ENCODE measurements around the gene USH1G. TPM values are rescaled to one million over a fixed set of nuclear protein-coding genes. Genes with fewer than 3 reads are reported as not detected.

Gene USH1G
- total and polyA plus RNA-seq, 2 experiments from 2014 or later, result 0.65 to 1.6 TPM

DNA sequence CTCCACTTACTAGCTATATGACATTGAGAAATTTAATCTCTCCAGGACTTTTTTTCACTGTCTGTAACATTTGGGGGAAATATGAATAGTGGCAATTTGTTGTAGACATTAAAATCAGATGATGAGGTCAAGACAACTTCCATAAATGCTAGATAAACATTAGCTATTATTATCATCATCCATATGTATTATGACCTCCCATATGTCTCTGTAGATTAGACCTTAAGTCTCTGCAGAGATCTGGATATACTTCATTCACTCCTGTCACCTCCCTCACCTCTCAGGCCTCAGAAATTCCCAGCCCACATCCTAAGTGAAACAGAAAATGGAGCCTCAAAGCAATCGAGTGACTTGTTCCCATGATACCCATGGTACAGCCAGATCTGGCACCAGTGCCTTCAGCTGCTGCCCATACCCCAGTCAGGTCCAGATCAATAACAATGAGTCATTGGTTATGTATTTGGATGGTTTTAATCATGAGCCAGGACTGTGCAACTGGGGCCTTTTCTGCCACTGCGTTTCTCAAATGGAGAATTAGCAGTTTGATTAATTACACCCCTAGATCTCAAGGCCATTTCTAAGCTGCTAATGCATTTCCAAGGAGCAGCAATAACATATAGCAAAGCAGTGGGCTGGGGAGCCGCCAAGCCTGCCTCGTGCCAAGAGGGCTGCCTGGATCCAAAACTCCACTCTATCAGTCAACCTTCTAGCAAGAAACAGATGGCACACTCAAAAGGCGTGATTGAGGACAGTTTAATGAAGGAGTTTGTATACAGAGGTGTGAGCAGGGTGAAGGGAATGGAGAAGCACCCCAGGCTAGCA is 47.7 kb downstream of the USH1G start:
- Histone ChIP-seq H3K36me3 (replicated peaks; ENCODE audit: insufficient read depth, low read depth) (no peaks in the 10 kb centered on the region), H3K9me3 (ENCODE audit: low read depth) (no peaks in the 10 kb centered on the region), H3K9me2 (replicated peaks; ENCODE audit: insufficient read depth) (no peaks in the 10 kb centered on the region), H3K27me3 (no peaks in the 10 kb centered on the region), H3K4me2 (no peak overlapping the region), H2AFZ (no peak overlapping the region), H3K4me3 (no peak overlapping the region), H4K20me1 (ENCODE audit: insufficient read depth, poor library complexity, severe bottlenecking) (no peaks in the 10 kb centered on the region), H3K79me2 (no peaks in the 10 kb centered on the region), H3K27ac (no peak overlapping the region), H3K4me1 (ENCODE audit: insufficient read depth) (peaks cover 10% of the 10 kb centered on the region)
- 81% methylated on average over 5 of the region's 5 CpGs for WGBS (ENCODE audit: low lambda C conversion rate, missing lambda C conversion rate)
- no peak for TF ChIP-seq EZH2 (IDR thresholded peaks at IDR 0.05; ENCODE audit: borderline replicate concordance)
- TF ChIP-seq, protein P1, sequence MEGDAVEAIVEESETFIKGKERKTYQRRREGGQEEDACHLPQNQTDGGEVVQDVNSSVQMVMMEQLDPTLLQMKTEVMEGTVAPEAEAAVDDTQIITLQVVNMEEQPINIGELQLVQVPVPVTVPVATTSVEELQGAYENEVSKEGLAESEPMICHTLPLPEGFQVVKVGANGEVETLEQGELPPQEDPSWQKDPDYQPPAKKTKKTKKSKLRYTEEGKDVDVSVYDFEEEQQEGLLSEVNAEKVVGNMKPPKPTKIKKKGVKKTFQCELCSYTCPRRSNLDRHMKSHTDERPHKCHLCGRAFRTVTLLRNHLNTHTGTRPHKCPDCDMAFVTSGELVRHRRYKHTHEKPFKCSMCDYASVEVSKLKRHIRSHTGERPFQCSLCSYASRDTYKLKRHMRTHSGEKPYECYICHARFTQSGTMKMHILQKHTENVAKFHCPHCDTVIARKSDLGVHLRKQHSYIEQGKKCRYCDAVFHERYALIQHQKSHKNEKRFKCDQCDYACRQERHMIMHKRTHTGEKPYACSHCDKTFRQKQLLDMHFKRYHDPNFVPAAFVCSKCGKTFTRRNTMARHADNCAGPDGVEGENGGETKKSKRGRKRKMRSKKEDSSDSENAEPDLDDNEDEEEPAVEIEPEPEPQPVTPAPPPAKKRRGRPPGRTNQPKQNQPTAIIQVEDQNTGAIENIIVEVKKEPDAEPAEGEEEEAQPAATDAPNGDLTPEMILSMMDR (IDR thresholded peaks at IDR 0.05; ENCODE audit: poor library complexity), result no peak
- no peak for TF ChIP-seq EZH2phosphoT487 (IDR thresholded peaks at IDR 0.05; ENCODE audit: low read depth, severe bottlenecking, unreplicated experiment)
- no peak for DNase-seq (ENCODE audit: low spot score)

DNA sequence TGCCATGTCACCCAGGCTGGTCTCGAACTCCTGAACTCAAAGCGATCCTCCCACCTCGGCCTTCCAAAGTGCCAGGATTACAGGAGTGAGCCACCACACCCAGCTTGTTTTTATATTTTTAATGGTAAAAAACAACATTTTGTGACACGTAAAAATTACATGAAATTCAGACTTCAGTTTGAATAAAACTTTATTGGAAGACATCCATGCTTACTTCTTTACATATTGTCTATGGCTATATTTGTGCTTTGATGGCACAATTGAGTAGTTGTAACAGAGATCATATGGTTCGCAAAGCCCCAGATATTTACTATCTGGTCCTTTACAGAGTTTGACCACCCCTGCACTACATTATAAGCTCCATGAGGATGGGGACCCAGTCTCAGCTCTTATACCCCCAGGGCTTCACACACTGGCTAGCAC is 48.4 kb downstream of the USH1G start:
- H3K27me3 ChIP-seq, result no peaks in the 10 kb centered on the region
- H3K27ac ChIP-seq, result no peak overlapping the region
- no peaks in the 10 kb centered on the region for H3K9me3 ChIP-seq (ENCODE audit: low read depth)
- H3K4me1 ChIP-seq (ENCODE audit: insufficient read depth), result peaks cover 10% of the 10 kb centered on the region
- no peak overlapping the region for H3K4me2 ChIP-seq
- no peaks in the 10 kb centered on the region for H4K20me1 ChIP-seq (ENCODE audit: insufficient read depth, poor library complexity, severe bottlenecking)
- H3K36me3 ChIP-seq (replicated peaks; ENCODE audit: insufficient read depth, low read depth), result no peaks in the 10 kb centered on the region
- TF ChIP-seq EZH2 (IDR thresholded peaks at IDR 0.05; ENCODE audit: borderline replicate concordance), result no peak
- TF ChIP-seq, protein P1 (IDR thresholded peaks at IDR 0.05; ENCODE audit: poor library complexity), result no peak
- no peak for TF ChIP-seq EZH2phosphoT487 (IDR thresholded peaks at IDR 0.05; ENCODE audit: low read depth, severe bottlenecking, unreplicated experiment)
- H2AFZ ChIP-seq, result no peak overlapping the region
- no peaks in the 10 kb centered on the region for H3K9me2 ChIP-seq (replicated peaks; ENCODE audit: insufficient read depth)
- H3K4me3 ChIP-seq, result no peak overlapping the region
- DNase-seq (ENCODE audit: low spot score), result no peak
- H3K79me2 ChIP-seq, result no peaks in the 10 kb centered on the region
- WGBS (ENCODE audit: low lambda C conversion rate, missing lambda C conversion rate), result 96% methylated on average over 5 of the region's 5 CpGs

DNA sequence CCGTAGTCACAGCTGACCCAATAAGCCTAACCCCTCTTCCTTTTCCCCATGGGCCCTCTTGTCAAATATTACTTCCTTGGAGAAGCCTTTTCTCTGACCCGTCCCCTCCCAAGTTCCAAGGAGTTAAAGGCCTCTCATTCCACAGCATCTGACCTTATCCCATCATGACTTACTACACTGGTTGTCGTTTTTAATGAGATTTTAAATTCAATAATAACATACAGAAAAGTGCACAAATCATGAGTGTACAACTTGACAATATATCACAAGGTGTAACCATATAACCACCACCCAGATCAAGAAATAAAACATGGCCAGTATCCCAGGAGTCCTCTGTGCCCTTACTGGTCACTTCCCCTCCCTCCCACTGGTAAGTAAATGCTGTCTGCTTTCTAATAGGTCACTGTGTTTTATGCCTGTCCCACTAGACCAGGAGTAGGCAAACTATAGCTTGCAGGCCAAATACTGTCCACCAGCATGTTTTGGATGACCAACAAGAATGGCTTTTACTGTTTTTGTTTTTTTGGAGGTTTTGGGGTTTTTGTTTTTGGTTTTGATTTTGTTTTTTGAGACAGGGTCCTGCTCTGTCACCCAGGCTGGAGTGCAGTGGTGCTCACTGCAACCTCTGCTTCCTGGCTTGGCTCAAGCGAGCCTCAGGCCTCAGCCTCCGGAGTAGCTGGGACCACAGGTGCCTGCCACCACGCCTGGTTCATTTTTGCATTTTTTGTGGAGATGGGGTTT is 49.0 kb downstream of the USH1G start:
- Histone ChIP-seq H3K9me3 (ENCODE audit: low read depth) (no peaks in the 10 kb centered on the region), H3K4me3 (peak overlapping the region; percentile 17), H3K27me3 (no peaks in the 10 kb centered on the region), H2AFZ (peak overlapping the region; percentile 59), H3K9me2 (replicated peaks; ENCODE audit: insufficient read depth) (no peaks in the 10 kb centered on the region), H3K4me2 (peak overlapping the region; percentile 78), H3K4me1 (ENCODE audit: insufficient read depth) (peaks cover 10% of the 10 kb centered on the region), H3K27ac (peak overlapping the region; percentile 84), H3K79me2 (no peaks in the 10 kb centered on the region), H3K36me3 (replicated peaks; ENCODE audit: insufficient read depth, low read depth) (no peaks in the 10 kb centered on the region), H4K20me1 (ENCODE audit: insufficient read depth, poor library complexity, severe bottlenecking) (no peaks in the 10 kb centered on the region)
- WGBS (ENCODE audit: low lambda C conversion rate, missing lambda C conversion rate), result 63% methylated on average over 6 of the region's 6 CpGs
- DNase-seq (ENCODE audit: low spot score), result no peak
- TF ChIP-seq EZH2phosphoT487 (IDR thresholded peaks at IDR 0.05; ENCODE audit: low read depth, severe bottlenecking, unreplicated experiment) (no peak), EZH2 (IDR thresholded peaks at IDR 0.05; ENCODE audit: borderline replicate concordance) (no peak)
- TF ChIP-seq, protein P1 (IDR thresholded peaks at IDR 0.05; ENCODE audit: poor library complexity), result no peak

All from hepatocyte (in vitro differentiated cells).